HG02623 (cell line): ENCODE results near the gene ACTR1A.
"Not testable (repeated sequence)": the region's sequence is repeated elsewhere in the genome, so short reads cannot be mapped to it uniquely, and the experiment has no call there.

Experiments
- ATAC-seq: cut with Tn5 transposase; IDR thresholded peaks from one replicate; pipeline ENCODE4 v1.9.1; 2021; ENCODE audit warnings: moderate library complexity; ENCODE audit not compliant: unreplicated experiment

Gene ACTR1A

DNA sequence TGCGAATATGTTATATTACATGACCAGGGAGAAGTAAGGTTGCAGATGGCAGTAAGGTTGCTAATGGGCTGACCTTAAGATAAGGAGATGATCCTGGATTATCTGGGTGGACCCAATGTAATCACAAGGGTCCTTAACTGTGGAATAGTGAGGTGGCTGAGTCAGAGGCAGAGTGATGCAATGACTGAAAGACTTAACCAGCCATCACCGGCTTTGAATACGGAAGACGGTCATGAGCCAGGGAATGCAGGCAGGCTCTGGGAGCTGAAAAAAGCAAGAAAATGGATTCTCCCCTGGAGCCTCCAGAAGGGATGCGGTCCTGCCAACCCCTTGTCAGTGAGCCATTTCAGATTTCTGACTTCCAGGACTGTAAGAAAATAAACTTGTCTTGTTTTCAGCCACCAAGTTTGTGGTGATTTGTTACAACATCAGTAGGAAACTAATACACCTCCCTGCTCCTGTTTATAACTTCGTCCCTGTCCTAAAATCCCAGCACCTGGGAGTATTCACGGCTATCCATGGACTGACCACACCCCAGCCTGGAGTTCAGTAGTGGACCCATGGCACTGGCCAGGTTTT is 46.5 kb downstream of the ACTR1A start:
- ATAC-seq = no peak

DNA sequence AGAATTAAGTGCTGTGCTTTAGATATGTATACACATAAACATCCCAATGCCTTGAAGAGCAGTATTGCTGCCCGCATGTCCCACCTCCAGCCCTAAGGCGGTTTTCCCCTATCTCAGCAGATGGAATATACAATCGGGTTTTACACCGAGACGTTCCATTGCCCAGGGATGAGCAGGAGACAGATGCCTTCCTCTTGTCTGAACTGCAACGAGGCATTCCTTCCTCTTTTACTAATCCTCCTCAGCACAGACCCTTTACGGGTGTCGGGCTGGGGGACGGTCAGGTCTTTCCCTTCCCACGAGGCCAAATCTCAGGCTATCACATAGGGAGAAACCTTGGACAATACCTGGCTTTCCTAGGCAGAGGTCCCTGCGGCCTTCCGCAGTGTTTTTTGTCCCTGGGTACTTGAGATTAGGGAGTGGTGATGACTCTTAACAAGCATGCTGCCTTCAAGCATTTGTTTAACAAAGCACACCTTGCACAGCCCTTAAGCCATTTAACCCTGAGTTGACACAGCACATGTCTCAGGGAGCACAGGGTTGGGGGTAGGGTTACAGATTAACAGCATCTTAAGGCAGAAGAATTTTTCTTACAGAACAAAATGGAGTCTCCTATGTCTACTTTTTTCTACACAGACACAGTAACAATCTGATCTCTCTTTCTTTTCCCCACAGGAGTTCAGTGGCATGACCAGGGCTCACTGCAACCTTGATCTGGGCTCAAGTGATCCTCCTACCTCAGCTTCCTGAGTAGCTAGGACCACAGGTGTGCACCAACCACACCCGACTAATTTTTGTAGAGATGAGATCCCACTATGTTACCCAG is 47.6 kb downstream of the ACTR1A start:
- ATAC-seq = not testable (repeated sequence)

DNA sequence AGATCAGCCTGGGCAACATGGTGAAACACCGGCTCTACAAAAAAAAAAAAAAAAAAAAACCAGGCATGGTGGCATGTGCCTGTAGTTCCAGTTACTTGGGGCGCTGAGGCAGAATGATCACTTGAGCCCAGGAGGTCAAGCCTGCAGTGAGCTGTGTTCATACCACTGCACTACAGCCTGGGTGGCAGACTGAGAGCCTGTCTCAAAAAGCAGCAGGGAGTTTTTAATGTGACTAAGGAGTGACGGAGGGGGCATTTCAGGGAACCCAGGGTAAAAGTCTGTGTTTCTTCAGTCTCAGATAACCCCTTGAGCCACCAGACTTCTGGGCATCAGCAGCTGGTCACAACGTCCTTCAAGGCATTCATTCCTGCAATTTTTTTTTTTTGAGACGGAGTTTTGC is 49.0 kb downstream of the ACTR1A start:
- ATAC-seq = no peak

DNA sequence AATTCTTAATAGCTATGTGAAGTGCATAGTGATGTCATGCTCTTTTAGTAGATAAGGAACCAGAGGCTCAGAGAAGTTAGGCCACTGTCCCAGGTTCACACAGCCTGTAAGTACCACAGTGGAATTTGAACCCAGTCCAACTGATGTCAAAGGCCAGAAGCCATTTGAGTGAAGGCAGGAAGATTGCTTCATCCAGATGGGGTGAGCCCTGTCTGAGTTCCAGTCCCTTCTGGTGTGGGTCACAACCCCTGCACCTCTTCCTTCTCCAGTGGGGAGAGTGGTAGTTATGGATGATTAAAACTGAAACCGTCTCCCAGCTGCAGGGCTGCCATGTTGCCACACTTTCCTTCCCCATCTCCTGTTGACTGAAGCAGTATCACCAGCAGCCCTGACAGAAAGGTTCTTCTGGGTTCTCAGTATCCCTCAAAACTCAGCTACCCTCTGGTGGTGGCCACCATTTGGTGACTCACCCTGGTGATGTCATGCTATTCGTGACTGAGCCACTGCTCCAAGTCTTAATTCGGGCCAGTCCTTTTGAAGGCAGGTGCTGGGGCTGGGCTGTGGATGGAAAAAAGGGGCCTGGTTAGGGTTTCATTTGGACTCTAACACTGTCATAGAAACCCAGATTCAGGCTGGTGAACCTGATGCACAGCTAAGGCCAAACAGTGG is 49.7 kb downstream of the ACTR1A start:
- ATAC-seq = no peak

DNA sequence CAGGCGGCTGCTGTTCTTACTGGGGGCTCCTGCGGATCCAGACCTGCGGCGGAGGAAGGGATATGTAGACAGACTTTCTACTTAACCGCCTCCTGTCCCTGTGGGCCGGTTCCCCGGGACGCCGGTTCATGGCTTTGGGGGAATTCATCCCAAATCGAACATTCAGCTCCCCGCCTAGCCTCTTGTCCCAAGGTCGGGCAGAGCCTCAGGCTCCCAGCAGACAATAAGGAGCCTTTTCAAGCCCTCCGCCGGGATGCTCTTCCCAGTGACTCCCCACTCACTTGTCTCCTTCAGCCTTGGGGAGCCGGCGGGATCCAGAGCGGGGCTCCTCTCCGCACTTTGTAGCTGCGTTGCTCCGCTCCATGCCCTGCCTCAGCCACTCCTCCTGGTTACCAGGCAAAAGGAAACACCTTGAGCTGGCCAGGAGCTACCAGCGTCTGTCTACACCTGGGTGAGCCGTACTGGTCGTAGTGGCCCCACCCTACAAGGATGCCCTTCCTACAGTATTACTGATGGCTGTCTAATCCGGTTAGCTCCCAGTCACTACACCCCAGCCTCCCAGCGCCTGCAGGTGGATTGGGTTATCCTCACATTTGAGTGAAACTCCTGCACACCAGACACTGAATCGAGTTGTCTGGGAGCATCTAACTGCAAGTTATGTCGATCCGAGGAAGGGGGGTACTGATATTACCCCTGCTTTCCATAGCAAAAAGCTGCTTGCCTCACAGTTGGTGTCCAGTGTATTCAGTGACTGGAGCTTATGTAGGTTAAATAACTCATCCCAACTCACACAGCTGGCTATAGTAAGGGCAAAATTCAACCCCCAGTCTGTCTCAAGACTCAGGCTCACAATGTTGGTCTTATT is 51.2 kb downstream of the ACTR1A start, which contains the start of gene C10orf95:
Gene C10orf95 (minus strand): TSS at position 439 of the 865 bp plus-strand sequence. CDS start 450 bp downstream, outside the sequence.
- ATAC-seq = no peak

DNA sequence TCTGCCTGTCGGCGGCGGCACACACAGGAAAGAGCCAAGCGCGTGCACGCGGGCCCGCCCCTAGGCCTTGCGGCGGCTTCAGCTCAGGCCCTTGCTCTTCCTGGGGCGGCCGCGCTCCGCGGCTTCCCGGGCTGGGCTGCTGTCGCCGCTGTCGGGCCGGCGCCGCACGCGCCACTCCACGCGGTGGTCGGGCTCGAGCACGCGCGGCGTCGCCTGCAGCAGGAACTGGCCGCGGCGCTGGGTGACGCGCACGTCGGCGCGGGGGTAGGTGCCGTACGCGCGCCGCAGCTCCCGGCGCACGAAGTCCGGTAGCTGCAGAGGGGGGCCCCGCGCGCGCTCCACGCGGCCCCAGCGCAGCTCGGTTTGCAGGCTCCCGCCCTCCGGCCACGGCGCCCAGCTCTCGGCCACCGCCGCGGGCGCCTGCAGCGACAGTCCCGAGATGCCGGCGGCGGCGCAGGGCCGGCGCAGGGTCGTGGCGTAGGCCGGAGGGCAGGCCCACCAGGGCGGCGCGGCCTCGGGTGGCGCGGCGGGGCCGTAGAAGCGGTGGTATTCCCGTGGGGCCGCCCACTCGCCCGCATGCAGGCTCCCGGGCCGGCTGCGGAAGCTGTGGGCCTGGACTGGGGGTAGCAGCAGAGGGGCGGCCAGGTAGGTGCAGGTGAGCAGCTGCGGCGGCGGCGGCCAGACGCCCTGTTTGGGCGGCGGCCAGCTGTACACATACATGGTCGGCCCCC is 52.0 kb downstream of the ACTR1A start:
- ATAC-seq = peak; percentile 68

DNA sequence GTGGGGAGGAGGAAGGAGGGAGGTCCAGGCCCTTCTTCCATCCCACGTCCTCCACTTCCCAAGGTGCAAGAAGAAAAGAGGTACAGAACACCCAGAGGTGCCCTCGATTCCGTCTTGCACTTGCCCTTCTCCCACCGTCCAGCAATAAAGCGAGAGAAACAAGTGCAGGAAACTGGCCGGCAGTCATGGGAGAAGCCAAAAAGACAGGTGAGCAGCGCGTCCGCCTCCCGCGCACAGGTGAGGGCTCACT is 52.5 kb downstream of the ACTR1A start:
- ATAC-seq = no peak

DNA sequence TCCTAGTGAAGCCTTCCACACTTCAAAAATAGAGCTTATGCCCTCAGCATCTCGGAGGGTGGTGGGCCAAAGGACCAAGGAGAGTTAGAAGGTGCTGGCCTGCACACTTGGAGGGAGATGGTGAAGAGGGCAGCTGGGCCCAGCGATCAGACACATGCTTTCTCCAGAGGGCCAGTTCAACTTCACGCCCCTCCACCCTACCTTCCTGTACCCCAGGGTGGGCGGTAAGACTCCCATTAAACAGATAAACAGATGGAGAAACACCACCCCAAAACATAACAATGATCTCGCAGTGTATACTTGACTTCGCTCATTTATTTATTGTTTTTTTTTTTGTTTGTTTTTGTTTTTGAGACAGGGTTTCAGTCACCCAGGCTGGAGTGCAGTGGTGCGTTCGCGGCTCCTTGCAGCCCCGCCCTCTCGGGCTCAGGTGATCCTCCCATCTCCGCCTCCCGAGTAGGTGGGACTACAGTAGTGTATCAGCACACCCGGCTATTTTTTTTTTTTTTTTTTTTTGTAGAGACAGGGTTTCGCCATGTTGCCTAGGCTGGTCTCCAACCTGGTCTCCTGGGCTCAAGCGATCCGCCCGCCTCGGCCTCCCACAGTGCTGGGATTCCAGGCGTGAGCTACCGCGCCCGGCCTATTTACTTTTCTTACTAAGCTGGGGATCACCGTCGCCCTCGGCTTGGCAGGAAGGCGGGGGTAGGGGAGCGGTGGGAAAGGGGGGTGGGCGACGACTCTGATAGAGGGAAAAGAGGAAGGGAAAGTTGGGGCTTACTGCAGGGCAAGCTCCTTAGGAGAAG is 53.0 kb downstream of the ACTR1A start:
- ATAC-seq = peak; percentile 36

DNA sequence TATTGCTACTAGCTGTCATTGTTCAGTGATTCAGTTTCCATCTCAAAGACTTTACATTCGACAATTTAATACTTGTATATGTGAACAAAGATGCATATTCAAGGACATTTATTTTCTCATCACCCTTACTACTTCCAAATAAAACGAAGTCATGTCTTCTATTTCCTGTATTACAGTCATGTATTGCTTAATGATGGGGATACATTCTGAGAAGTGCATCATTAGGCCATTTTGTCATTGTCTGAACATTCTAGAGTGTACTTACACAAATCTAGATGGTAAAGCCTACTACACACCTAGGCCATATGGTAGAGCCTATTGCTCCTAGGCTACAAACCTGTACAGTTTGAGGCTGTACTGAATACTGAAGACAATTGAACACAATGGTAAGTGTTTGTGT is 57.7 kb downstream of the ACTR1A start:
- no peak for ATAC-seq

DNA sequence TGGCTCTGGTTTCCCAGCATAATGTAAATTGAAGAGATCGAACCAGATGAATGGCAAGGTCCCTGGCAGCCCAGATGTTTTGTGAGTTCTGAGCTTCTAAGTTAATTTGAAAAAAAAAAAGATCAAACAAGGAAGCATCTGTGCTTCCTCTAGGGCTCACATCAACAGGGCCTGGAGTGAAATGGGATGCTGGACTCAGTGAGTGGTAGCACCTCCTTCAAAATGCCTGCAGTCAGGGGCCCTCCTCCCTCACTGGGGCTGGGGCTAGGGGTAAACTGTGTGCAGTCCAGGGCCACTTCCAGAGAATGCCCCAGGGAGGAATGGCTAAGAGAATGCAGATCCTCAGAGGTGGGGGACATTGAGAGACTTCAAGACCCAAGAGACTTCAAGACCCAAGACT is 64.1 kb downstream of the ACTR1A start:
- no peak for ATAC-seq

DNA sequence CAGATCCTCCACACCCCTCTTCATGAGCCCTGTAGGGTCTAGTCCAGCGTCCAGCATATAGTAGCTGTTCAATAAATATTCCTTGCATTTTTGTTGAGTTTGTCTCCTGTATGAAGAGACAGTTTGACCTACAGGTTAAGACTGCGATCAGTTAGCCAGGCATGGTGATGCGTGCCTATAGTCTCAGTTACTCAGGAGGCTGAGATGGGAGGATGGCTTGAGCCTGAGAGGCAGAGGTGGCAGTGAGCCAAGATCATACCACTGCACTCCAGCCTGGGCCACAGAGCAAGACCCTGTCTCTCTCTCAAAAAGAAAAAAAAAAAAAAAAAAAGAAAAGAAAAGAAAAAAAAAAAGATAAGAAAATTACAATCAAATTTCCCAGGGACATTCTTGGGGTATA is 65.0 kb downstream of the ACTR1A start:
- ATAC-seq = no peak

DNA sequence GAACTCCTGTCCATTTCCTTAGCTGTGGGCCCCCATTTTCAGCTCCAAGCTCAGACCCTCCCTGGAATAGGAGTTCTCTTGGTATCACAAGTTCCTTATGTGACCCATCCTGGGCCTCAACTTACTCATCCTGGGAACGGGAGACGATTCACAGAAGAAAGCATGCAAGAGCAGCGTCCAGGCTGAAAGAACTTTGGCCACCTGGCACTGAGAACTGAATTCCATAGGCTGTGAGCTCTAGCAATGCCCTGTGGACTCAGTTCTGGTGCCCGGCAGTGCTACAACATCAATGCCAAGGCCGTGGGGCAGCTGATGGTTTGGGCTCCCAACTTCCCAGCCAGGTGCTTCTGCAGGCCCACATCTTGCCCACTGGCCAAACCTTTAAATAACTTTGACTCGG is 66.2 kb downstream of the ACTR1A start:
- no peak for ATAC-seq

DNA sequence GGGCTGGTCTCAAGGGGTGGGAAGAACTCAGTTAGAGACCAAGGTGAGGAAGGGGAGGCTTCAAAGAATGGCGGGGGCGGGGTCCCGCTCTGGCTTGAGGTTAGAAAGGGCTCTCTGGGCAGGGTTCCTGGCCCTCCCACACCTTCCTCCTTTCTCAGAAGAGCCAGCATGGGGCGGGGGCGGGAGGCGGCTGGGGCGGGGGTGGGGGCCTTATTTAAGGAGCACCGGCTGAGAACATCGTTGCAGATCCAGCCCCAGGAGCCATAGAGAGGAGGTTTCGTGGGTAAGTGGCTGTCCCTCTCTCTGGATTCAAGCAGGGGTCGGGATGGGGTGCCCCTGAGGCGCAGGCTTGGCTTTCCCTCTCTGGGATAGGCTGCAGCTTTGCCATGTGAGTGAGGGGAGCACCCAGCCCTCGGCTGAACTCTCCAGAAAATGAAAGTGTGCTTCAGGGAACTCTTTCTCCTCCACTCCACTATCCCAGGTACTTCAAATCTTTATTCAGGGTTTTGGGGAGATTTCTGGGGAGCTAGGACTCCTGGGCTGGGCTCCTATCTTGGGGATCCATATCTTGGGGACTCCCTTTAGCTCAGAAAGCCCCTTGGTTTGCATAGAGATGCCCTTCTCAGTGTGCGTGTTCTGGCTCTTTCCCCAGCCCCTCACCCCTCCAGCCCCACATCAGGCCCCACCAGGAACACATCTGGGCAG is 66.8 kb downstream of the ACTR1A start:
- no peak for ATAC-seq

DNA sequence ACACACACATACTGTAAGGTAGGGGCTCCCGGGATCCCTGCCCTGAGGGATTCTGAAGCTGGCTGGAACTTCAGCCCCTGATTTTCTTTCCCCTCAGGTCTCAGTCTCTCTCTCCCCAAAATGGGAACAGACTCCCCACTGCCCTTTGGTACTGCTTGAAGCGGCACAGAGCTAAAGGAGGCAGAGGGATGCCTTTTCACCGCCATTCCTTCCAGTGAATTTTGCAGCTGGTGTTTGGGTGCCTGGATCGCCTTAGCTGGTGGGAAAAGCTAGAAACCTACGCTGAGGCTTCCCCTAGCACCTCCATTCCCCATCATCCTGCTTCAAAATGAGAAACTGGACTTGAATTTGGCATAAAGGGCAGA is 67.4 kb downstream of the ACTR1A start:
- no peak for ATAC-seq

DNA sequence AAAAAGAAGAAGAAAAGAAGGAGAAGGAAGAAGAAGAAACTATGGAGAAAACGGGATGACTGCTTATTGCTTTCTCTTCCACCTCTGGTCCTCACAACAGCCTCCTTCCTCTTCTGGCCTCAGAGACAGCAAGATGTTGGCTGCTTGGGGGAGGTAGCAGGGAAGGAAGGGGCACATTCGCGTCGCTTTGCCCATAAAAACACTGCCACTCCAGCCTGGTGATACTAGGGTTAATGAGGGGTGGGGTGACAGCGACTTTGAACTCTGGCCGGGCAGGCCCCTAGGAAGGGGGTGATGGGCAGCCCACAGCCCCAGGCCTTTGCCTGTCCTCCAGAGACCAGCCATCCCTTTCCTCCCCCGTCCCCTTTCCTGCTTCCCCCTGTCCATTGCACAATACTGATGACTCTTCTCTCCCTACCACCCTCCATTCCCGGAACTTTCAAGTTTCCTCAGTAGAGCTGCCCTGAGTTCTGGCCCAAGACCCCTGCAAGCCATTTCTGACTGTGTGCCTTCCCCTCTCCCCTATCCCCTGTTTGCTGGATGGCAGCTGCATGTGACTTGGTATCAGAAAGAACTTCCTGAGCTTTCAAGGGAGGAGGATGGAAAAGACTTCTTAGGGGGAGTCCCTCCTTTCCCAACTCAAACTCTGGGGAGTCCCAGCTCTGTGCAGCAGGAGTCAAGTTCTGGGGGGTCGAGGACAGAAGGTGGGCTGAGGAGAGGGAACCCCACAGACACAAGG is 67.9 kb downstream of the ACTR1A start:
- no peak for ATAC-seq

DNA sequence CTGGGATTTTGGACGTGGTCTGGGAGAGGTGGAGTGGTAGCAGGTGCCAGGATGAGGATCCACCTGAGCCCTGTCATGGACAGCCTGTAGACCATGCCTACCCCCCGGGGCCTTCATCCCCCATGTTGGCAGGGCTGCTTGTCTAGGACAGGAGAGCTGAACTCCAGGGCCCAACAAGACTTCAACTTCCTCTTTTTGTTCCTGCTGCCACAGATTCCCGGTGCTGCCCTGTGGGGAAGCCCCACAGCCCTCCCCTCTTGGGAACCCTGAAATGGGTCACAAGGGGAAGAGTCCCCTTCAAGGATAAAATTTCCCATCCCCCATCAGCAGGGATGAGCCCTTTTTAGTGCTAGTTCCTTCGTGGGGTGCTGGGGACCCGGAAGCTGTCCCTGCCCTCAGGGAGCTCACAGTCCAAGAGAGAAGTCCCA is 68.9 kb downstream of the ACTR1A start:
- no peak for ATAC-seq

DNA sequence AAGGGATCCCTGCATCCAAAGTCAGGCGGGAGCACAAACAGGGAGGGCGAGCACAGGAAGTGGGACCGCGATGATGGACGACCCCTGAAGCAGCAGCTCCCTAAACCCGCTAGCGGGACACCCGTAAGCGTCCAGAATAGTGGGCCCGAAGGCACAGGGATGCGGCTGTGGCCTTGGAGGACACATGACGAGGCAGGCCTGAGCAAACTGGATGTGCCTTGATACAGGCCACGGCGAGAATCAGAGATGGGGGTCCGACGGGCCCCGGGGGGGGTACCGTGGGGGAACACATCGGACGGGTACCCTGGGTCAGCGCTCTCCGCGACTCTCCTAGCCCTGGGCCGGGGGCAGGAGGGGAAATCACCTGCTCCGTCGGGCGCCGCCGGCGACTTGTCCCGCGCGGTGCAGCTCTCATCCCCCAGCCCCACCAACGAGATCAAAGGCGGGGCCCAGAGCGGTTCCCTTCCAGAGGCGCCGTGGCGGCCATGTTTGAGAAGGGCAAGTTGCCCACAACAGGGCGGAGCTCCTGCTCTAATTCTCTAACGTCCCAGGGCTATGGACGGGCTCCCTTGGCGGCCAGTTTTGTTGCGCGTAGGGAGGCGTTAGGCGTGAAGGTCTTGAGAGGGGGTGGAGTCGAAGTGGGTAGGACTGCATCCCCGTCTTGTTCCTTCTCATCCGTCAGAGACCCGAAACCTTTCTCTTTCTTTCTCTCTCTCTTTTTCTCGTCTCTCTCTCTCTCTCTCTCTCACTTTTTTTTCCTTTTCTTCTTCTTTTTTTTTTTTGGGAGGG is 70.2 kb downstream of the ACTR1A start, which contains the start of gene CUEDC2:
Gene CUEDC2 (minus strand): TSS at position 413 of the 789 bp plus-strand sequence. CDS start 7,386 bp downstream, outside the sequence.
- peak; percentile 81 for ATAC-seq
